Prostate gland (tissue), 2 donors: ENCODE results near the gene KBTBD3.

Source experiments
- CTCF ChIP-seq, 4 experiments: fragments of 200-600 bp in 2 of 4; fragments of 450-650 bp in 2 of 4; sonication (generic) in 2 of 4; IDR thresholded peaks; 1 replicate in 3 of 4; 2 replicates in 1 of 4; pipeline ENCODE4 v1.5.1; 2016 to 2019; ENCODE audit warnings: antibody characterized with exemption in 4 of 4, mild to moderate bottlenecking in 2 of 4, moderate library complexity in 2 of 4
- POLR2A ChIP-seq: fragments of 450-650 bp; IDR thresholded peaks from one replicate; pipeline ENCODE4 v1.6.1; 2016; ENCODE audit warnings: antibody characterized with exemption, mild to moderate bottlenecking

DNA sequence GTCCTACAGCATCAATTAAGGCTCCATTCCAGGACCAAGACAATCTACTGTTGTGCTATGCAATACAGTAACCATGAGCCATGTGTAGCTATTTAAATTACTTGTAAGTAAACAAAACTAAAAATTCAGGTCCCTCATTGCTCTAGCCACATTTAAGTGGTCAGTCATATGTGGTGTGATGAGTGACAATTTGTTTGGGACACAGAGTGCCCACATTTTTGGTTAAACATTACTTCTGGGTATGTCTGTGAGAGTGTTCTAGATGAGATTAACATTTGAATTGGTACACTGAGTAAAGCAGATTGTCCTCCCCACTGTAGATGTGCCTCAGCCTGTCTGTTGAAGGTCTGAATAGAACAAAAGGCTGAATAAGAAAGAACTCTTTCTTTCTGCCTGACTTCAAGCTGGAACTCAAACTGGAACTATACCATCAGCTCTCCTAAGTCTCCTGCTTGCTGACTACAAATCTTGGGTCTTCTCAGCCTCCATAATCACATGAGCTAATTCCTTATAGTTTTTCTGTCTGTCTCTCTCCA is 15.8 kb downstream of the KBTBD3 start:
- TF ChIP-seq CTCF (IDR thresholded peaks at IDR 0.05), result no peak
- no peak for TF ChIP-seq POLR2A
